Measurements from ENCODE around the gene LTBP3.
"Not testable (repeated sequence)": the region's sequence is repeated elsewhere in the genome, so short reads cannot be mapped to it uniquely, and the experiment has no call there.

The LTBP3 gene

DNA sequence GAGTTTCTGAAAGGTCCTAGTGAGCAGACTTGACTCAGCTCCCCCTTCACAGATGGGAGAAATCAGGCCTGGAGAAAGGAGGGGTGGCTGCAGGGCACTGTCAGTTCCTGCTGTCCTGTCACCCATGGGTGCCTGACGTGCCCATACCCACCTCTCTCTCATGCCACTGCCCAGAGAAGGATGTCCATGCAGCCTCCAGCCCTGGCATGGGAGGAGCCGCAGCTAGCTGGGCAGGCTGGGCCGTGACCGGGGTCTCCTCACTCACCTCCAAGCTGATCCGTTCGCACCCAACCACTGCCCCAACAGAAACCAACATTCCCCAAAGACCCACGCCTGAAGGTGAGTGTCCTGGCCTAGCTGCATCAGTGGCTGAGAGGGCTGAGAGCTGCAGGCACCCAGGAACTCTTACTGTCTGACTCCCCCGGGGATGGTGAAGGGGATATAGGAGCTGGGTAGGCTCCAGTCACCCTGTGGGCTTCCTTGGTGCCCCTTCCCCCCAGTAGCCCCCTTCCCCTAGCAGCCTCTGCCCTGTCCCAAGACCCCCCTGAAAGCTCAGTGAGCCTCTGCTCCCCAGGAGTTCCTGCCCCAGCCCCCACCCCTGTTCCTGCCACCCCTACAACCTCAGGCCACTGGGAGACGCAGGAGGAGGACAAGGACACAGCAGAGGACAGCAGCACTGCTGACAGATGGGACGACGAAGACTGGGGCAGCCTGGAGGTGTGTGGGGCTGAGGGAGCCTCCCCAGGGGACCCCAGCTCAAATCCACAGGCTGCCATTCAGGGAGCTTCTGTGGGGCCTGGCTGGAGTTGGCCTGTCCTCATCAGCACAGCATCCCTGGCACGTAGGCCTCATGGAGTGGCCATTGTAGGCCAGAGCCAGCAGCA, 21.5 kb downstream of the LTBP3 start:
- DNase-seq (ENCODE audit: low spot score): no peak

DNA sequence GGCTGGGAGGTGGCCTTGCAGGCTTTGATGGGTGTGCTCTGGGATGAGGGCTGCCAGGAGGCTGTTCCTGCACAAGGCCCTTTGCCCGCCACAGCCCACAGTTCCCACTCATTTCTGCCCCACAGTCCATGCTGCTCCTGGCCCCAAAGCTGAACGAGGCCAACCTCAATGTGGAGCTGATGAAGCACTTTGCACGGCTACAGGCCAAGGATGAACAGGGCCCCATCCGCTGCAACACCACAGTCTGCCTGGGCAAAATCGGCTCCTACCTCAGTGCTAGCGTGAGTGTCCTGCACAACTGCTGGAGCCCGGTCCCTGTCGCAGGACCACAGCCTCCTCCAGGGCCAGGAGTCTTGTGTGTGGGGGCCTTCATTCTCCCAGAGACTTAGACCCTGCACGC, 23.1 kb downstream of the LTBP3 start:
- no peak for DNase-seq (ENCODE audit: low spot score)

DNA sequence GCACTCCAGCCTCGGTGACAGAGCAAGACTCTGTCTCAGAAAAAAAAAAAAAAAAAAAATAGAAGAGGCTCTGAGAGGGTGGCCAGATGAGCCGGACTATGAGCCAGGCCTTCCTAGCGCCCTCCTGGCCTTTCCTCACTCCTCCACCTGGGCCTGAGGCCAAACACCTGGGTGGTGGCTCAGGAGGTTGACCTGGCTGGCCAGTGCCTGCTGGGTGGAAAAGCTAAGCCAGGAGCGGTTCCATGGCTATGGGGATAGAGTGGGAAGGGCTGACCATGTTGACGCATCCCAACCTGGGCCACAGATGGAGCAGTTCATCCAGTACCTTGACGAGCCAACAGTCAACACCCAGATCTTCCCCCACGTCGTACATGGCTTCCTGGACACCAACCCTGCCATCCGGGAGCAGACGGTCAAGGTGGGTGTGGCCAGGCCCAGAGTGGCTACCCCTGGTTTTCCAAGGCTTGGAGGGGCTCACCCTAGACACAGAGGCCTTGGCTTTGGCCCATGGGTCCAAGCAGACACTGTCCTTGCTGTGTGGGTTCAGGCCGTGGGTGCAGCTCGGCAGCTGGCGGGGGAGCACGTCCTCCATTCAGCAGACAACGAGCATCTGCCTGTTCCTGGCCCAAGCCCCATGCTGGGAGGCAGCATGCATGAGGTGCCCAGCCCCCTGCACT, 25.6 kb downstream of the LTBP3 start:
- DNase-seq (ENCODE audit: low spot score): no peak

DNA sequence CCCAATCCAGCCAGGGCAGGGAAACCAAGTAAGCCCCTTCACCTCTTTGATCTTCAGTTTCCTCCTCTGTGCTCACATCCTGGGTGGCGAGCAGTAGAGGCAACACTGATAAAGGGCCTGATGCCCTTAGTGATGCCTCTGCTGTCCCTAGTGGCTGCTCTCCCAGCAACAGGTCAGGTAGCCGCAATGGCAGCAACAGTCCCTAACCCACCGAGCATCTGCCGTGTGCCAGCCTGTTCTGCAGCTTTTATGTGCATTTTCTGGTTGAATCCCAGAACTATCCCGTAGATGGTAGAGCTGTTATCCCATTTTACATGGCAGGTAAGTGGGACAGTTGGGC, 28.0 kb downstream of the LTBP3 start:
- no peak for DNase-seq (ENCODE audit: low spot score)

DNA sequence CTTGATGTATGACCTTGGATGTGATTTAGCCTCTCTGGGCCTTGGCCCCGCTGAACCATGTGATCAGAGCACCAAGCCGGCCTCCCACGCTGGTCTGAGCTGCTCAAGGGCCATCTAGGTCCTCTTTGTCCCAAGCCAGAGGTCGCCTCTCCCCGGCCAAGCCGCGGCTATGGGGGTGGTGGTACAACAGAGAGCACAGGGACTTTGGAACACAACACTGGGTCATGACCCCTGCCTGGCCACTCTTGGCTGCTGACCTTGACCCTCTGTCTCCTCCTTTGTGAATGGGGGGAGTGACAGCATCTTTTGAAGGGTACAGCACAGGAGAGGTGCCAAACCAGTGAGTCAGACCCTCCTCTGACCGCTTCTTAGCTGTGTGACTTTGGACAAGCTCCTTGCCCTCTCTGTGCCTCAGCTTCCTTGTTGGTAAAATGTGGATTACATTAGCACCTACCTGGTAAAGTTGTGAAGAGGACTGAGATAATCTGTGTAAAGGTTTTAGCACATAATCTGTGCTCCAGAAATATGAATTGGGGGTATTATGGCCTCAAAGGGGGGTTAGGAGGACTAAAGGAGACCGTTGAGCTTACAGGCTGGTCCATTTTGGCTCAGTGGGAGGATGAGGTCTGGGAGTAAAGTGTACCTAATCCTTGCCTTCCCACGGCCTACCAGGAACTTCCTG, 28.5 kb downstream of the LTBP3 start:
- no peak for DNase-seq (ENCODE audit: low spot score)

DNA sequence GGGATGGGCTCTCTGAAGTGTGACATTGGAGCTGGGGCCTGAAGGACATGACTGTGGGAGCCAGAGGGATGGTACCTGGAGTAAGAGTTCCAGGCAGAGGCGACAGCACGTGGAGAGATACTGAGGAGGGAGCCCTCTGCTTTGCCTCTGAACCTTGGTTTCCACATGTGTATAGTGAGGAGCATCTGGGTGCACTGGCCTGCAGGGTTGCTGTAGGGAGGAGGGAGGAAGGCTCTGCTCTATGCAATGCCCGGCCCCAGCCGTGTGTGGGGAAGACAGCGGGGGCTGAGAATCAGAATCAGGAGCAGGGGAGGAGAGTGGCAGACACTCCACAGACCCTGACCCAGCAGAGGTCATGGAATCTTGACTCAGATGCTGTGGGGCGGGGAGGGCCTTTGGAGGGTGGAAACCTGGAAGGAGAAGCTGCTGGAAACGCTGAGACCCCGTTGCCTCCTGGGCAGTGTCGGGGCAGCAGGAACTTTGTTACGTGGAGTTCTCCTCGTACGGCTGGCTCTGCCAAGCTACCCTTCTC, 29.3 kb downstream of the LTBP3 start:
- no peak for DNase-seq (ENCODE audit: low spot score)

DNA sequence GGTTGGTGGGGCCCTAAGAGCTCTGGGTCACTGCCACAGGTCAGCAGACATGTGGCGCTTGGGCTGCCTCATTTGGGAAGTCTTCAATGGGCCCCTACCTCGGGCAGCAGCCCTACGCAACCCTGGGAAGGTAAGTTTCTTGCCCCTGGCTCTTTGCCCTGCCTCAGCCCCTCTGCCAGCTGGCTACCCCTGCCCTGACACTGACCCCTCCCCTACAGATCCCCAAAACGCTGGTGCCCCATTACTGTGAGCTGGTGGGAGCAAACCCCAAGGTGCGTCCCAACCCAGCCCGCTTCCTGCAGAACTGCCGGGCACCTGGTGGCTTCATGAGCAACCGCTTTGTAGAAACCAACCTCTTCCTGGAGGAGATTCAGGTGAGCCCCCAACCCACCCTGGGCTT, 31.4 kb downstream of the LTBP3 start:
- DNase-seq (ENCODE audit: low spot score): no peak

DNA sequence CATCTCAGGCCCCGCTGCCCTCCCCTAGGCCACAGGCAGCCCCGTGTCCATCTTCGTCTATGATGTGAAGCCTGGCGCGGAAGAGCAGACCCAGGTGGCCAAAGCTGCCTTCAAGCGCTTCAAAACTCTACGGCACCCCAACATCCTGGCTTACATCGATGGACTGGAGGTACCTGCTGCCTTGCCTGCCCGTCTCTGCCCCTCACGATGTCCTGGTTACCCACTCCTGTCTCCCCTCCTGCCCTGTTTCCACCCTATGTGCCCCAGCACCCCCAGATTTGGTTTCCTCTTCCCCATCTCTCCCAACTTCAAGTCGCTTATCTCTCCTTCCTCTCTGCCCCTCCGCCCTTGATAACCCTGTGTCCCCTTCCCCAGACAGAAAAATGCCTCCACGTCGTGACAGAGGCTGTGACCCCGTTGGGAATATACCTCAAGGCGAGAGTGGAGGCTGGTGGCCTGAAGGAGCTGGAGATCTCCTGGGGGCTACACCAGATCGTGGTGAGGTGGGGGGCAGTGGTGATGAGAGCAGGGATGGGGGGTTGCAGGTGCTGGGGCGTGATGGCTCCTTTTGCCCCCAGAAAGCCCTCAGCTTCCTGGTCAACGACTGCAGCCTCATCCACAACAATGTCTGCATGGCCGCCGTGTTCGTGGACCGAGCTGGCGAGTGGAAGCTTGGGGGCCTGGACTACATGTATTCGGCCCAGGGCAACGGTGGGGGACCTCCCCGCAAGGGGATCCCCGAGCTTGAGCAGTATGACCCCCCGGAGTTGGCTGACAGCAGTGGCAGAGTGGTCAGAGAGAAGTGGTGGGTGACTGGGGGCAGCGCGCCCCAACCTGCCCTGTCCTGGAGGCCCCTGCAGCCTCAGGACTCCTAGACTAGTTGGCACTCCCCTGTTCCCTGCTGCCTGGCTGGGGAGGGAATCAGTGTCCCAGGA, 32.3 kb downstream of the LTBP3 start:
- no peak for DNase-seq (ENCODE audit: low spot score)

DNA sequence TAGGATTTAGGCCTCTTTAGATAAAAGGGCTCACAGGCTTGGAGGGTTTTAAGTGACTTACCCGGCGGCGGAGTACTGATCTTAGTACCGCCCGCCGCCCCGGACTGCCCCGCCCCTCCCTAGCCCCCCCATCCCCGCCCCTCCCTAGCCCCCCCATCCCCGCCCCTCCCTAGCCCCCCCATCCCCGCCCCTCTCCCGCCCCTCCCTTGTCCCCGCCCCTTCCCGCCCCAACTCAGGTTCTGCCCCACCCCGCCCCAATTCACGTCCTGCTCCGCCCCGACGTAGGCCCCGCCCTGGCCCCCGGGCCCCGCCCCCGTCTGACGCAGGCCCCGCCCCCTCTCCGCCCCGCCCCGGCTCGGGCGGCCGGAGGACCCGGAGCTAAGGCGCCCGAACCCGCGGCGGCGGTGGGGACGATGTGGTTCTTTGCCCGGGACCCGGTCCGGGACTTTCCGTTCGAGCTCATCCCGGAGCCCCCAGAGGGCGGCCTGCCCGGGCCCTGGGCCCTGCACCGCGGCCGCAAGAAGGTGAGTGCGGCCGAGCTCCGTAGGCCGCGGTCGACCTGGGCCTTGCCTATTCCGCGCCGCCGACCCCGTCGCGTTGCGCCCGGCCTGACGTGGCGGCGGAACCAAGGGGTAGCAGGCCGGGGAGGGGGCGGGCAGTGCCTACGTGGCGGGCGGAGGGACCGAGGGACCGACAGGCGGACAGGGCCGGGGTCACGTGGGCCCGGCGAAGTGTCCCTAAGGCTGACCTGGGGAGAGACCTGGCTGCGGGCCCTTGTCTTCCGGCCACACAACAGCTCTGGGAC, 33.2 kb downstream of the LTBP3 start, which contains the start of gene SCYL1:
Gene SCYL1 (plus strand): TSS at position 343 of the 805 bp plus-strand sequence. CDS start 71 bp downstream, at position 414.
- peak; percentile 96 for DNase-seq (ENCODE audit: low spot score)

DNA sequence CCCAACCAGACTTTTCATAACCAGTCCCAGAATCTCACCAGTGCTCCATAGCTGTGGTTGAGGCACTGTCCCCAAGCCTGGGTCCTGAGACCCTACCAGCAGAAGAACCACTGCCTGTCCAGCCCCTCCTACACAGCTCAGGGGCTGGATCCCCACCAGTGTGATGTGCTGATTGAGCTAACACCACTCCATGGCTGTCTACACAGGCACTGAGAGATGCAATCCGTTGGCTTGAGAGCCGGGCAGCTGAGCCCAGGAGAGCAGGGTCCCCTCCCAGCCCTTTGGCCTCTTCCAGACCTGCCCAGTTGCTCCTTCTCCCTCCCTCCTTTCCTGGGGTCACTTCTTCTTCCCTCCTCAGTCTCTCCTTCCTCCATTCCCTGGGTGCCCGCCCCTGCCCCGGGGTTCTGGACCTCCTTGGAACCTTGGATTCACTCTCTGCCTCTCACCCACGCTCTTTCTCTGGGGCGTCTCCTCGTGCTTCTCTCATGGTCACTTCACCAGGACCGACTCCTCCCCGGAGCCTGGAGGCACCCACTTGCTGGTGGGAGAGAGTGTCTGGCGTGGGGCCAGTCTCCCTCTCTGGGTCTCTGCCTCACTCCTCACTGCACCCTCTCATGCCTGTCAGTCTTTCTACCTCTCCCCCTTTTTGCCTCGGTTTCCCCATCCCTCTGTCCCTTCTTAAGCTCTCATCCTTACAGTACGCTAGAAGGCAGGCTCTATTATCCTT, 34.0 kb downstream of the LTBP3 start:
- DNase-seq (ENCODE audit: low spot score): peak; percentile 35

DNA sequence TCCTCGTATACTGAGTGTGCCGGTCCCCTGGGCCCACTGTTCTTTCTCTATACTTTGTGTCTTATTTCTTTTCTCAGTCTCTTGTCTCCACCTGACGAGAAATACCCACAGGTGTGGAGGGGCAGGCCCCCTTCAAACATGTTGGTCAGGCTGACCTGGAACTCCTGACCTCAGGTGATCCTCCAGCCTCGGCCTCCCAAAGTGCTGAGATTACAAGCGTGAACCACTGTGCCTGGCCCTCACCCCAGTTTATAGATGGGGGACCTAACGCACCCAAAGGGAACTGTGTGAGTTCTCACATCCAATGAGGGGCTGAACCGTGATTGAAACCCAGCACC, 34.6 kb downstream of the LTBP3 start:
- DNase-seq (ENCODE audit: low spot score): not testable (repeated sequence)

DNA sequence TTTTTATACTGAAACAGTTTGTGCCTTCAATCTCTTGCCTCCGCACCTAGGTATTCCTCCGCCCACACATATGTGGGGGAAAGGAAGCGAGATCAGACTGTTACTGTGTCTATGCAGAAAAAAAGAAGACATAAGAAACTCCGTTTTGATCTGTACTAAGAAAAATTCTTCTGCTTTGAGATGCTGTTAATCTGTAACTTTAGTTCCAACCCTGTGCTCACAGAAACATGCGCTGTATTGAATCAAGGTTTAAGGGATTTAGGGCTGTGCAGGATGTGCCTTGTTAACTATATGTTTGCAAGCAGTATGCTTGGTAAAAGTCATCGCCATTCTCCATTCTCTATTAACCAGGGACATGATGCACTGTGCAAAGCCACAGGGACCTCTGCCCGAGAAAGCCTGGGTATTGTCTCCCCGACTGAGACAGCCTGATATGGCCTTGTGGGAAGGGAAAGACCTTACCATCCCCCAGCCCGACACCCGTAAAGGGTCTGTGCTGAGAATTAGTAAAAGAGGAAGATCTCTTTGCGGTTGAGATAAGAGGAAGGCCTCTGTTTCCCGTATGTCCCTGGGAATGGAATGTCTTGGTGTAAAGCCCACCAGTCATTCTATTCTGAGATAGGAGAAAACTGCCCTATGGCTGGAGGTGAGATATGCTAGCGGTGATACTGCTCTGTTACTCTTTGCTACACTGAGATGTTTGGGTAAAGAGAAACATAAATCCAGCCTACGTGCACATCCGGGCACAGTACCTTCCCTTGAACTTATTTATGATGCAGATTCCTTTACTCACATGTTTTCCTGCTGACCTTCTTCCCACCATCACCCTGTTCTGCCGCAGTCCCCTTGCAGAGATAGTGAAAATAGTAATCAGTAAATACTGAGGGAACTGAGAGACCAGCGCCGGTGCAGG, 35.2 kb downstream of the LTBP3 start:
- not testable (repeated sequence) for DNase-seq (ENCODE audit: low spot score)

DNA sequence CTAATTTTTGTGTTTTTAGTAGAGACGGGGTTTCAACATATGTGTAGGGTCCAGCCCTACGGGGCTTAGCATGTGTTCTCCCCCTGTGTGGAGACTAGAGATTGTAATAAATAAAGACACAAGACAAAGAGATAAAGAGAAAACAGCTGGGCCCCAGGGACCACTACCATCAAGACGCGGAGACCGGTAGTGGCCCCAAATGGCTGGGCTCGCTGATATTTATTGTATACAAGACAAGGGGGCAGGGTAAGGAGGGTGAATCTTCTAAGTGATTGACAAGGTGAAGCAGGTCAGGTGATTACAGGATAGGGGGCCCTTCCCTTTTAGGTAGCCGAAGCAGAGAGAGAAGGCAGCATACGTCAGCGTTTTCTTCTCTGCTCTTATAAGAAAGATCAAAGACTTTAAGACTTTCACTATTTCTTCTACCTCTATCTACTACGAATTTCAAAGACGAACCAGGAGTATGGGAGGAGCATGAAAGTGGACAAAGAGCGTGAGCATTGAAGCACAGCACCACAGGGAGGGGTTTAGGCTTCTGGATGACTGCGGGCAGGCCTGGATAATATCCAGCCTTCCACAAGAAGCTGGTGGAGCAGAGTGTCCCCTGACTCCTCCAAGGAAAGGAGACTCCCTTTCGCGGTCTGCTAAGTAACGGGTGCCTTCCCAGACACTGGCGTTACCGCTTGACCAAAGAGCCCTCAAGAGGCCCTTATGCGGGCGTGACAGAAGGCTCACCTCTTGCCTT, 36.2 kb downstream of the LTBP3 start:
- DNase-seq (ENCODE audit: low spot score): not testable (repeated sequence)

DNA sequence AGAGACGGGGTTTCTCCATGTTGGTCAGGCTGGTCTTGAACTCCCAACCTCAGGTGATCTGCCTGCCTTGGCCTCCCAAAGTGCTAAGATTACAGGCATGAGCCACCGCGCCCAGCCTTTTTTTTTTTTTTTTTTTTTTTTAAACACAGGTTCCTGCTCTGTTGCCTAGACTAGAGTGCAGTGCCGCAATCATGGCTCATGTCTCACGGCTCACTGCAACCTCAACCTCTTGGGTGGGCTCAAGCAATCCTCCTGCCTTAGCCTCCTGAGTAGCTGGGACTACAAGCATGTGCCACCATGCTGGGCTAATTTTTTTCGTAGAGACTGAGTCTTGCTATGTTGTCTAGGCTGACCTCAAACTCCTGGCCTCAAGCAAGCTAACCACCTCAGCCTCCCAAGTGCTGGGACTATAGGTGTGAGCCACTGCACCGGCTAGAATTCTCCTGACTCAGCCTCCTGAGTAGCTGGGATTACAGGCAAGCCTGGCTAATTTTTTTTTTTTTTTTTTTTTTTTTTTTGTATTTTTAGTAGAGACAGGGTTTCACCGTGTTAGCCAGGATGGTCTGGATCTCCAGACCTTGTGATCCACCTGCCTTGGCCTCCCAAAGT, 39.1 kb downstream of the LTBP3 start:
- not testable (repeated sequence) for DNase-seq (ENCODE audit: low spot score)

DNA sequence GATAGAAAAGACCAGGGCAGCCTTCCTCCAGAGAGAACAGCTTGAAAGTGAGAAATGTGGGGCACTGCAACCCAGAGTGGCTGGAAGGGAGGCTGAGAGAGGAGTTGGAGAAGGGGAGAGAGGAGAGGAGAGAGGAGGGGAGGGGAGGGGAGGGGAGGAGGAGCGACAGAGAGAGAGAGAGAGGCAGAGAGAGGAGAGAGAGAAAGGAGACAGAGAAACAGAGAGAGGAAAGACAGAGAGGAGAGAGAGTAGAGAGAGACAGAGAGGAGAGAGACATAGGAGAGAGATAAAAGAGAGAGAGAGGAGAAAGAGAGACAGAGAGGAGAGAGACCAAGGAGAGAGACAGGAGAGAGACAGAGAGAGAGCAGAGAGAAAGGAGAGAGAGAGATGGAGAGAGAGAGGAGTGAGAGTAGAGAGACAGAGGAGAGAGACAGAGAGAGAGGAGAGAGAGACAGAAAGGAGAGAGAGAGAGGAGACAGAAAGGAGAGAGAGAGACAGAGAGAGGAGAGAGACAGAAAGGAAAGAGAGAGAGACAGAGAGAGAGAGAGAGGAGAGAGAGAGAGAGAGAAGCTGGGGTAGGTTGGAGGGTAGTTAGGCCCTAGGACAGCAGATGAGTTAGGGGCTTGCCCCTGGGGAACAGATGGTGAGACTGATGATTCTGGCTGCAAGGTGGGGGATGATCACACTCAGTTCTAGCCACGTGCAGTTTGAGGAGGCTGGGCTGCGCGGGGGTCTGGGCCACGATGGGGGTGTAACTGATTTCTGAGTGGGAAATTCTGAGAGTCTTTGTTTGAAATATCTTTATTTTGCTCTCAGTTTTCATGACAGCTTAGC, 41.8 kb downstream of the LTBP3 start:
- DNase-seq (ENCODE audit: low spot score): no peak

DNA sequence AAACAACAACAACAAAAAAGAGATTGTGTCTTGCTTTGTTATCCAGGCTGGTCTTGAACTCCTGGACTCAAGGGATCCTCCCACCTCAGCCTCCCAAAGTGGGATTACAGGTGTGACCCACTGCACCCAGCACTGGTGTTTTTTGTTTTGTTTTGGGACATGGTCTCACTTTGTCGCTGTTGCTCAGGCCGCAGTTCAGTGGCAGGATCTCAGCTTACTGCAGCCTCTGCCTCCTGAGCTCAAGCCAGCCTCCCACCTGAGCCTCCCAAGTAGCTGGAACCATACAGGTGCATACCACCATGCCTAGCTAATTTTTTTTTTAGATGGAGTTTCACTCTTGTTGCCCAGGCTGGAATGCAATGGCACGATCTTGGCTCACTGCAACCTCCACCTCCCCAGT, 45.8 kb downstream of the LTBP3 start:
- not testable (repeated sequence) for DNase-seq (ENCODE audit: low spot score)
